ENCODE results near the gene TAPBP. TPM values are rescaled to one million over a fixed set of nuclear protein-coding genes. Genes with fewer than 3 reads are reported as not detected.

The TAPBP gene
- total RNA-seq, 2 donors from 2014 or later: 80.0 to 103 TPM

GRCh38 chr6:33259032-33259431 lies 54.8 kb downstream of the TAPBP start:
- Histone ChIP-seq H3K36me3 (peaks cover 32% of the 10 kb centered on the region), H3K4me1 (no peaks in the 10 kb centered on the region), H3K9me3 (no peaks in the 10 kb centered on the region), H3K27ac (no peak overlapping the region), H3K27me3 (no peaks in the 10 kb centered on the region), H3K4me3 (no peak overlapping the region)
- DNase-seq (ENCODE audit: low spot score): no peak
- TF ChIP-seq CTCF (IDR thresholded peaks at IDR 0.05): no peak

- Histone ChIP-seq H3K27me3 (no peaks in the 10 kb centered on the region), H3K4me1 (peaks cover 0 to 12% of the 10 kb centered on the region in 2 donors), H3K9me3 (no peaks in the 10 kb centered on the region), H3K4me3 (no peak overlapping the region), H3K27ac (no peak overlapping the region), H3K36me3 (peaks cover 2% of the 10 kb centered on the region)
- DNase-seq (ENCODE audit: low spot score): no peak
- TF ChIP-seq CTCF (IDR thresholded peaks at IDR 0.05): no peak
Observed at GRCh38 chr6:33254591-33254990, 59.3 kb downstream of the TAPBP start.

- H3K27me3 ChIP-seq: no peaks in the 10 kb centered on the region
- H3K36me3 ChIP-seq: no peaks in the 10 kb centered on the region
- no peaks in the 10 kb centered on the region for H3K9me3 ChIP-seq
- no peak for TF ChIP-seq CTCF (IDR thresholded peaks at IDR 0.05)
- H3K4me3 ChIP-seq: no peak overlapping the region
- H3K4me1 ChIP-seq: peaks cover 0 to 24% of the 10 kb centered on the region in 2 donors
- H3K27ac ChIP-seq: no peak overlapping the region
- no peak for DNase-seq (ENCODE audit: low spot score)
Observed at GRCh38 chr6:33252759-33253158, 61.1 kb downstream of the TAPBP start.

- H3K4me1 ChIP-seq: peaks cover 0 to 25% of the 10 kb centered on the region in 2 donors
- no peak overlapping the region for H3K4me3 ChIP-seq
- no peak for DNase-seq (ENCODE audit: low spot score)
- no peaks in the 10 kb centered on the region for H3K27me3 ChIP-seq
- no peak overlapping the region for H3K27ac ChIP-seq
- no peaks in the 10 kb centered on the region for H3K36me3 ChIP-seq
- TF ChIP-seq CTCF (IDR thresholded peaks at IDR 0.05): no peak
- no peaks in the 10 kb centered on the region for H3K9me3 ChIP-seq
Observed at GRCh38 chr6:33251395-33252012, 62.4 kb downstream of the TAPBP start.

- Histone ChIP-seq H3K36me3 (no peaks in the 10 kb centered on the region), H3K9me3 (no peaks in the 10 kb centered on the region), H3K4me3 (no peak overlapping the region), H3K27ac (no peak overlapping the region), H3K27me3 (no peaks in the 10 kb centered on the region), H3K4me1 (peaks cover 0 to 25% of the 10 kb centered on the region in 2 donors)
- DNase-seq (ENCODE audit: low spot score): no peak
- no peak for TF ChIP-seq CTCF (IDR thresholded peaks at IDR 0.05)
Observed at GRCh38 chr6:33250731-33251130, 63.1 kb downstream of the TAPBP start.
